Skin of body (tissue), 2 donors: ENCODE data around the gene LRG1. TPM values are rescaled to one million over a fixed set of nuclear protein-coding genes. Genes with fewer than 3 reads are reported as not detected.
"Not testable (repeated sequence)": the region's sequence is repeated elsewhere in the genome, so short reads cannot be mapped to it uniquely, and the experiment has no call there.

Source experiments
- DNase-seq: peaks from one replicate; lab custom pipeline; 2025; lab: John Stamatoyannopoulos, UW
- total RNA-seq: library from RNA; depleted of rRNA; stranded (reverse); fragments of >200 nt; gene quantifications from one replicate; pipeline ENCODE4 v1.2.3, GENCODE V29; 2014

LRG1 gene
- total RNA-seq, 1 donor from 2014 or later, result 0.79 TPM

DNA sequence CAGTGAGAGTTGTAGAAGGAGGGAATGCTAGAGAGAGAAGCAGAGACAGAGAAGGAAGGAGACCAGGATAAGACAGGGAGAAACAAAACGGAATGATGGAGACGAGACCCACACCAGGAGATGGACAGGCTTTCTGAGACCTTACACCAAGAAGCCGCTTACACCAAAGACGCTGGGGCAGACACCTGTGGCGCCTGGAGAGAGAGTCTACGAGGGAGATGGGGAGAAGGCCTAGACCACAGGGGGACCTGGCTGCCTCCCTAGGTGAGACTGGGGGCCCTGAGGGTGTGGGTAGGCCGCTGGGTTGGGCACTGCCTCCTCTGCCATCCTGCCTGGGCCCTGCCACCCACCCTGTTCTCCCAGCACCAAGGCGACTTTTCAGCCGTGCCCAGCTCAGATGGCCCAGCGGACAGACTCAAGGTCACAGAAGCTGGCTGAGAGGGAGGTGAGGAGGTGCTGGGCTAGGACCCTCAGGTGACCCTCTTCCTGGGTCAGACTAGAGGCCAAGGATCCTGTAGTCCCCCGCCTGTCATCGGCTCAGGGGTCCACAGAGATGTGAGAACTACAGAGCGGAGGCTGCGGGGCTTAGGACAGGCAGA, 9.8 kb downstream of the LRG1 start:
- DNase-seq, result no peak

DNA sequence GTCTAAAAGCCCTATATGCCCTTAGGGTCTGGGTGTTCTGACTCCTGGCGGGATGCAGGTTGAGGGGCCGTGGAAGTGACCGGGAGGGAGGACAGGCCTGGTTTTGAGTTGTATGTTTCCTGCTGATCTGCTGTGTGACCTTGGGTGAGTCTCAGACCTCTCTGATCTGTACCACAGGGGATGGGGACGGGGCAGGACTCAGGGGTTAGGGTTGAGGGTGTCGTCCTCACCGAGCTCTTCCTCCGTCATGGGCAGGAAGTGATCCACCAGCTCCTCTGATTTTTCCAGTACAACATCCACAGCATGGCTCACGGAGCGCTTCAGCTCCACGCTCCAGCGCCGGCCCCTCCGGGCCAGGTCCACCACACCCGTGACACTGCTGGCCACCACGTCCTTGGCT, 11.0 kb downstream of the LRG1 start:
- no peak for DNase-seq

DNA sequence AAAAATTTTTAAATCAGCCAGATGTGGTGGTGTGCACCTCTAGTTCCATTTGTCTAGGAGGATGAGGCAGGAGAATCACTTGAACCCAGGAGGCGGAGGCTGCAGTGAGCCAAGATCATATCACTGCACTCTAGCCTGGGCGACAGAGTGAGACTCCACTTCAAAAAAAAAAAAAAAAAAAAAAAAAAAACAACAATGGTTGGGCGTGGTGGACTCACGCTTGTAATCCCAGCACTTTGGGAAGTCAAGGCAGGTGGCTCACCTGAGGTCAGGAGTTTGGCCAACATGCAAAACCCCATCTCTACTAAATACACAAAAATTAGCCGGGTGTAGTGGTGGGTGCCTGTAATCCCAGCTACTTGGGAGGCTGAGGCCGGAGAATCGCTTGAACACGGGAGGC, 12.5 kb downstream of the LRG1 start:
- DNase-seq, result not testable (repeated sequence)

DNA sequence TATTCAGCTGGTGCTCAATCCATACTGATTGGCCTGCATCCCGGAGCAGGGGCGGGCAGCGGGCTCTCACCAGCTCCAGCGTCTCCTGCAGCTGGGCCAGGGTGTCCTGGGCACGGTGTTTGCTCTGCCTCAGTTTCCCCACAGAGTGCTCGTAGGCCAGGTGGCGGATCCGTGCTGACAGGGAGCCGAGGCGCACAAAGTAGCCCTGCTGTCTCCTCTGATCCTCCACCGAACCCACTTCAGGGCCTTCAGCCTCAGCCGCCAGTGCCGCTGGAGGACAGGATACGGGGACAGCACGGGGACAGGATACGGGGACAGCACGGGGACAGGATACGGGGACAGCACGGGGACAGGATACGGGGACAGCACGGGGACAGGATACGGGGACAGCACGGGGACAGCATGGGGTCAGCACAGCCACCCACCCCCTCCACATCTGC, 14.3 kb downstream of the LRG1 start:
- DNase-seq, result no peak

DNA sequence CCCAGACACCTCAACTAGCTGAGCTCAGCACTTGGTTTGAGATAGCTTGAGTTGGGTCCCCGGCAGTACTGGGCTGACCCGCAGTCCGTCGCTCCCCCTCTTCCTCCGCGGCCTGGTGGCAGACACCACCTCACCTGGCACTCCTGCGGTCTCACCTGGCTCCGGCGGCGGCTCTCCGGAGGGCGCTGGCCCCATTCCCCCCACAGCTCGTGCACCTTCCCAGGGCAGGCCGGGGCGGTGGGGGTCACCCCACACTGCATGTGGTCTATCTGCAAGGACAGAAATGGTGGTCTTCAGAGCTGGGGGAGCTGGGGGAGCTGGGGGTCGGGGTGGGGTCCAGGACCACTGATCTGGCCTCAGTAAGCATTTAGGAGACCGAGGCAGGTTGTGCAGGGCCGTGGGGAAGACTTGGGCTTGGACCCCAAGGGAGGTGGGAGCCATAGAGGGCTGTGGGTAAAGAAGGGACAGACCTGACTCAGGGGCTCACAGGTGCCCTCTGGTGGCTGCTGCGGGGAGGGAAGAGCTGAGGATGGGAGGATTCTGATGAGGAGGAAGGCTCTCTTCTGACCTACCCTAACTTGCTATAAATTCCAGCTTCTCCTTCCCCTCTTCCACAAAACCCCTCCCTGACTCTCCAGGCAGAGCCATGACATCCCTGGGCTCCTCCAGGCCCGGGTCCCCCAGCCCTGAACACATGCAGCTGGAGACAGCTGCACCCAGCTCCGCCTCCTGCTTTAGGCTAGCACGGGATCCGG, 14.9 kb downstream of the LRG1 start:
- no peak for DNase-seq

DNA sequence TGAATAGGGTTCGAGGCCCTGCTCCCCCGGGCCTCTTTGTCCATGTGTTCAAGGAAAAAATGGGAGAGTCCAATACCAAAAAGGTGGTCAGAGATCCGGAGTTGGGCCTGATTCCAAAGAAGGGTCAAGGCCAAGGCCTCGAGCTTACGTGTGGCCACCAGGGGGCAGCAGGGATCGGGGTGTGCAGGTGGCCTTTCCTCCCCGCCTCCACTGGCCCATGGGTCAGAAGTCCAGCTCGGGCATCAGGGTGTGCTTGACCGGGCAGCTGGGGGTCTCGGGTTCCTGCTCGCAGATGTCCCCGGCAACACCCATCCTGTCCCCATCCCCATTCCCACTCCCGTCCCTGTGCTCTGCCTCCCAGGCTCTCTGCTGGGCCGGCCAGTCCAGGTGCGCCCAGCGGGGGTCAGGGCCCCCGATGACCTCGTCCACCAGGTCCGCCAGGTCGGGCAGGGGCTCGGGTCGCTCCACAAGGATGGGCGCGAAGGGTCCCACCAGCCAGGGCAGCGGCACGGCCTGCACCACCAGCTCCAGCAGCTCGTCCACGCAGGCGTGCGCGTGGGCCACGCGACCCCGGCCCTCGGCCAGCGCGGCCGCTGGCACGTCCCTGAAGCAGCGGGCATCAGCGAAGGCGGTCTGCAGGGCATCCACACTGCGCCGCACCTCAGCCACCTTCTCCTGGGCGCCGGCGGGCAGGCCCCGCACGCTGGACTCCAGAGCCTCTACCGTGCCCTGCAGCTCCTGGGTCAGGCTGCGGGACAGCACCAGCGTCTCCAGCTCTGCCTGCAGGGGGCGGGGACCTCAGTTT, 16.3 kb downstream of the LRG1 start:
- DNase-seq, result no peak

DNA sequence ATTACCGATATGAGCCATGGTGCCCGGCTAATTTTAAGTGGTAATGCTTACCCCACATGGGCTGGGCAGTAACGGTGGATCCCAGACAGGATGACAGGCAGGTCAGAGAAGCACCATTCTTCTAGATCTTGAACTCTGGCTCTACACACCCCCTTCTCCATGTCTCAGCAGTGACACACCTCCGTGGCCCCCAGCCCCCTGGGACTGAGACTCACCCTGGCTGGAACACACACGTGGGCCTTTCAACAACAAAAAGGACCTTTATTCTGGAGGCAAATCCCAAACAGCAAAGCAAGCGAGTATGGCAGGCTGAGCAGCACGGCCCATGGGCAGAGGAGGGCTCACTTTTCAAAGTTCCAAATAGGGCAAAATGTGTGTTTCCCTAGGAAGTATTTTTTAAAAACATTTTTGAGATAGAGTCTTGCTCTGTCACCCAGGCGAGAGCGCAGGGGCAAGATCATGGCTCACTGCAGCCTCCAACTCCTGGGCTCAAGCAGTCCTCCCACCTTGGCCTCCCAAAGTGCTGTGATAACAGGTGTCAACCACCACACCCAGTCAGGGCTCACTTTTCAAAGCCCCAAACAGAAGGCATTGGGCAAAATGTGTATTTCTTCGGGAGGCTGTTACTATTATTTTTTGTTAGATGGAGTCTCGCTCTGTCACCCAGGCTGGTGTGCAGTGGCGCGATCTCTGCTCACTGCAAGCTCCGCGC, 17.4 kb downstream of the LRG1 start:
- no peak for DNase-seq

DNA sequence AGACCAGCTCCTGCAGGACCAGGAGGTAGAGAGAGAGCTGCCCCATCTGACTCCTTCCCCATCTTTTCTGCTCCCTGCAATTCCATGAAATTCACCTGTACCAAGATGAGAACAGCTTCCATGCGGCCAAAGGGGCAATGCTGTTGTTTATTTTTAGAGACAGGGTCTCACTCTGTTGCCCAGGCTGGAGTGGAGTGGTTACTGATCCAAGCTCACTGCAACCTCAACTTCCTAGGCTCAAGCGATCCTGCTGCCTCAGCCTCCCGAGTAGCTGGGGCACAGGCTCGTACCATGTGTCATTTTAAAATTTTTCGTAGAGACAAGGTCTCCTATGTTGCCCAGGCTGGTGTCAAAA, 18.0 kb downstream of the LRG1 start:
- DNase-seq, result no peak

DNA sequence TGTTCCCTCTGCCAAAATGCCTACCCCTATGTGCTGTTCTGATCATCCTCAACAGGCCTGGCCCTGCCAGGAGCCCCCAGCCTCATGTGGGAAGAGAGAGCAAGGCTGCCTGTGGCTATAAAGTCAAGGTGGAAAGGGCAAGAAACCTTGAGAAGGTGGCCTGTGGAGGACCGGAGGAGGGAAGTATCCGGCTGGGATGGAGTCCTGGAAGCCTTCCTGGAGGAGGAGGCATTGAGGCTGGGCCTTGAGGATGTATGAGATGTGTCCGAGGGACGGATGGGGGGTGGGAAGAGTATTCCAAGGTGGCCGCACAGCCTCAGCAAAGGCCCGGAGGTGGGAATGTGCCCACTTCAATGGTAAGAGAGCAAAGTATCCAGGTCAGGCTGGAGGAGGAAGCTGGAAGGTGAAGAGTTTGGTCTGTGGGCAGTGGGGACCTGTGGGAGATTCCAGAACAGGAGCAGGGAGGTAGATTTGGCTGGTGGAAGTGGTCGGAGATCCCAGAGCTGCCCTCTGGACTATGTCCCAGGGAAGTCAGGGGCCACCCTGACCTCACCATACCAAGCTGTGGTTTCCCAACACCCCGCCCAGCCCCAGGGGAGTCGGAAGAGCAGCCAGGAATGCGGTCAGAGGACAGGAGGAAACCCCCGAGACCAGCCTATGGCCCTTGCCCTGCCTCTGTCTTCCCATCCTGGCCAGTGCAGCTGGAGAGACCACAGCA, 18.5 kb downstream of the LRG1 start:
- DNase-seq, result no peak

DNA sequence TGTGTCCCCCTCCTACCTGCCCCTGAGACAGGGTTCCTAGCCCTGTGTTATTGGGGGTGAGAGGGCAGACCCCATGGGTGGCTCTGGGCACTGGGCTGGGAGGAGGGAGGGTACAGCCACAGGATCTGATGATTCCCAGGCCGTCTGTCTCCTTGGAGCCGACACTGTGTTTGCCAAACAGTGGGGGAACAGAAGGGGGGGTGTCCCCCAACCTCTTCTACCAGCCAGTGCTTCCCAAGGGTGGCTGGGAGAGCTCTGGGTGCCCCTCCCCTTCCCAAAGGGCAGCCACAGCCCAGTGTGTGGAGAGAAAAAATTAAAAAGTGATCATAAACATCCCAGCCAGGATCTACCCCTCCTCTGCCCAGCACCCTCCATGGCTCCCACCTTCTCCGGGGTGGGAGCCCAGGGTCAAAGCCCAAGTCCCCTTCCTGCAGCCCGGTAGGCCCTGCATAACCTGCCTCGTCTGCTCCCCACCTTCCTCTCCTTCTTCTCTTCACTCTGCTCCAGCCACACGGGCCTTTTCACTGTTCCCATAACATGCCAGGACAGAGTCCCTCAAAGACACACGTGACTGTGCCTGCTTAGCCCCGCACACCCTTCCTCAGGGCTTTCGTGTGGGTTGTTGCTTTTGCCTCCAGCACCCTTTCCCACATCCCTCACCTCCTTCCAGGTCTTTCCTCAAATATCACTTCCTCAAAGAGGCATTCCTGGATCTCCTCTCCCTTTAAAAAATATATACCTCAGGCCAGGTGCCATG, 20.1 kb downstream of the LRG1 start:
- no peak for DNase-seq

DNA sequence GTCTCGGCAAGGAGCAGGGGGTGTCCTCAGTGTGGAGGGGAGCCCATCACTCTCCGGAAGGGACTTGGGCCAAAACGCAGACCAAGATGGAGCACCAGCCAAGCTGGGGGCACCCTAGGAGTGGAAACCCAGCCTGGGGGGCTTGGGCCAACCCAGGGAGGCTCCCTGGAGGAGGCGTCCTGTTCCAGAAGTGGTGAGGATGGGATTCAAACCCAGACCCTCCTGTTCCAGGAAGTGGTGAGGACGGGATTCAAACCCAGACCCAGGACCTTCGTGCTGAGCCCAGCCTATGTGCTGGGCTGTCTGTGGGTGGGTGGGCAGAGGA, 20.7 kb downstream of the LRG1 start:
- DNase-seq, result no peak

DNA sequence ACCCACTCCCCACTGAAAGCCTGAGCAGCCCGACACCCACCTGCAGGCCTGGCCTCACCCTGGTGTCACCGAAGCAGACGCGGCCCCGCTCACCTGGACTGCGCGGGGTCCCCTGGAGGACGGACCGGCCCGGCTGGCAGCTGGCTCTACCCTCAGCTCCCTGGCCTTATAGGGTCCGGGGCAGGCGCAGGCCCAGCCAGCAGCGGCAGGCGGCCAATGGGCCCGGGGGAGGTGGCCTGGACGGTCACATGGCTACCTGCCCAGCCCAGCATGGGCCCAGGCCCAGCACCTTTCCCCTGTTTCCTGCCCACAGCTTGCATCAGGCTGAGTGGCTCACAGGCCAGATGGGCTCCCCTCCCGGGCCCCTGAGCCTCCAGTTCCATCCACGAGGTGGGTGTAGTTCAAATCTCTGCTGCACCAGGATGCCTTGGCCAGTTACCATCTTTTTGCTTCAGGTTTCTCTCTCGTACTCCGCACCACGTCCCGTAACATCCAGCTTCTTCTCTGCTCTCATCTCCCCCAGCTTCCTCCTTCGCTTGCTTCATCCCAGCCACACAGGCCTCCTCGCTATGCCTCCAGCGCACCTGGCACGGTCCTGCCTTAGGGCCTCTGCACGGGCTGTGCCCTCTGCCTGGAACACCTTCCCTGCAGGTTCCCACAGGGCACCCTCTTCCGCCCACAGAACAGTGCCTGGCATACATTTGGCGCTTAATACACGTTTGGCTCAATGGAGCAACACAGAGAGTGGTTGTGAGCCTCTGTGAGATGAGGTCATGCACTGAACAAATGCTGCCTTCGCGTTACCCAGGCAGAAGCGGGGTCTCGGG, 21.3 kb downstream of the LRG1 start, which contains the start of gene PLIN4:
PLIN4 (minus strand) TSS at position 142 of the 827 bp plus-strand sequence. CDS start 214 bp downstream, outside the sequence.
- DNase-seq, result peak; percentile 3

DNA sequence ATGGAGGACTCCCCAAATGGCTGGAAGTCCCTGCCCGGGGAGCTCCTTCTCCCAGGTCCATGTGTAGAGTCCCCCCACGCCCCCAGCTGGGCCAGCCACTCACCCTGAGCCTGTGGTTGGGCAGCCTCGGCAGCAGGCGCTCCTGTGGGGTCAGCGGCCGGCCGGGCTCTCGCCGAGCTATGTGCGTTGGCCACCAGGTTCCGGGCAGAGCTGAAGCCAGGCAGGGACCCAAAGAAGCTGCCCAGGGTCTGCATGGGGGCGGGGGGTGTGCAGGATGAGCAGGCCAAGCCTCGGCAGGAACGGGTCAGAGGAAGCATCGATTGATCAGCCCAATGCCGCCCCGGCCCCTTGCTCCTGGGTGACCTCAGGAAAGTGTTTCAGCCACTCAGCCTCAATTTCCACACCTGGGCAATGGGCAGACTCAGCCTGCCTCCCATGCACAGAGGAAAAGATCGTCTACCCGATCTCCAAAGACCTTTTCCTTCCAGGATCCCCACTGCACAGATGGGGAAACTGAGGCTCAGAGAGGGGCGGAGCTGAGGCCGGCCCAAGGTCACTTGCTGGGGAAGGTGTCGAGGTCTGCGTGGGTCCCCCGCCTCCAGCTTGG, 22.3 kb downstream of the LRG1 start:
- DNase-seq, result no peak

DNA sequence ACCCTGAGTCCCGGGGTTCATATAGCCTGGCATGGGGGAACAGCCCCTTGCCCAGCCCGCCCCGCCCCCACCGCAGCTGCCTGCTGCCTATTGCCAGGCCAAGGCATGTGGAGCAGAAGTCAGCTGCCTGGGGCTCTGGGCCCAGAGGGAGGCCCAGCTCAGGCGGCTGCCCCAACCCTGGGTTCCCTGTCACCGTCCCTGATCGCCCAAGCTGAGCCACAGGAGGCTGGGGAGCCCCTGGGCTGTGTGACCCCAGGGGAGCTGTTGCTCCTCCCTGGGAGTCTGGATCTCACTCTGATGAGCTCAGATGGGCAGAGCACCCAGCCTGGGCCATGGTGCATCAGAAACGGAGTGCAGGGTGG, 22.9 kb downstream of the LRG1 start:
- no peak for DNase-seq

DNA sequence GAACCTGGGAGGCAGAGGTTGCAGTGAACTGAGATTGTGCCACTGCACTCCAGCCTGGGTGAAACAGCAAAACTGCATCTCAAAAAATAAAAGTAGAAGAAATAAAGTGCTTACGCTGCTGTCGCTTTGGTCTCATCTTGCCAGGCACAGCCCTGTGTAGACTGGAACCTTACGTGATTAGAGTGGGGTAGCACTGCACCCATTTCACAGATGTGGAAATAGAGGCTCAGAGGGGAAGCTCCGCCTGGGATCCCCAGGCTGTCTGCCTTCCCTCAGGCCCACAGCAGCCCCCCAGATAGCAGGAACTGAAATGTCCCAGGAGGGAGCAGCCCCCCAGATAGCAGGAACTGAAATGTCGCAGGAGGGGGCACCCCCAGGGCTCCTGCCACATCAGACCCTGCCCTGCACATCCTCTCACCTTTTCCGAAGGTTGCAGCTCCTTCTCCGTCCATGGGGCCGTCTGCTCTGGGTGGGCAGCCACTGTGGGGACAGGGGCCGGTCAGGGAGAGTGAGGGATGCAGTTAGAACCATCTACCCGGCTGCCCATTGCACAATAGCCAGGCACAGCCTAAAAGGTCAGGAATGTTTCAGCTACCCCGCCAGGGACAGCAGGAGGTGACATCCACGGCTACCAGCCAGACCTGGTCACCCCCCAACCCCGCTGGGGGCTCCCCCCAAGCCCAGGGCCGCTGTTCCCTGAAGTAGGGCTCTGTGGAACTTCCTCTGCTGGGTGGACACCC, 23.5 kb downstream of the LRG1 start:
- DNase-seq, result no peak

DNA sequence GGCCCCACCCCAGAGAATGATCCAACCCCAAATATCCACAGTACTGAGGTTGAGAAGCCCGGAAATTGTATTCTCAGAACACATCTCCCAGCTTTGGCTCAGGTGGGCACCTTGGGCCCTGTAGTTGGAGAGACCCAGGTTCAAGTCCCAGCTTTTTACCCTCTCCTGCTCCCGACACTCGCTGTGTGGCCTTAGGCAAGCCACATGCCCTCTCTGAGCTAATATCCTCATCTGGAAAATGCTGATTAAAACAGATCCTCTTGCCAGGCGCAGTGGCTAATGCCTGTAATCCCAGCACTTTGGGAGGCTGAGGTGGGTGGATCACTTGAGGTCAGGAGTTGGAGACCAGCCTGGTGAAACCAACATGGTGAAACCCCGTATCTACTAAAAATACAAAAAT, 24.1 kb downstream of the LRG1 start:
- DNase-seq, result no peak

DNA sequence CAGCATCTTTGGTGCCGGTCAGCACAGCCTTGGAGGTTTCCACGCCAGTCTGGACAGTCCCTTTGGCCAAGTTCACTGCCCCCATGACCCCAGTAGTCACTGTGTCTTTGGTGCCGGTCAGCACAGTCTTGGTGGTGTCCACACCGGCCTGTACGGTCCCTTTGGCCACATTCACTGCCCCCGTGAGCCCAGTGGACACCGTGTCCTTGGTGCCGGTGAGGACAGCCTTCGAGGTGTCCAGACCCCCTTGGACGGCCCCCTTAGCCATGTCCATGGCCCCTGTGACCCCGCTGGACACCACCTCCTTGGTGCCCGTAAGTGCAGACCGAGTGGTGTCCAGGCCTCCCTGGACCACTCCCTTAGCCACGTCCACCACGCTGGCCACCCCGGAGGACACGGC, 26.6 kb downstream of the LRG1 start:
- DNase-seq, result no peak

DNA sequence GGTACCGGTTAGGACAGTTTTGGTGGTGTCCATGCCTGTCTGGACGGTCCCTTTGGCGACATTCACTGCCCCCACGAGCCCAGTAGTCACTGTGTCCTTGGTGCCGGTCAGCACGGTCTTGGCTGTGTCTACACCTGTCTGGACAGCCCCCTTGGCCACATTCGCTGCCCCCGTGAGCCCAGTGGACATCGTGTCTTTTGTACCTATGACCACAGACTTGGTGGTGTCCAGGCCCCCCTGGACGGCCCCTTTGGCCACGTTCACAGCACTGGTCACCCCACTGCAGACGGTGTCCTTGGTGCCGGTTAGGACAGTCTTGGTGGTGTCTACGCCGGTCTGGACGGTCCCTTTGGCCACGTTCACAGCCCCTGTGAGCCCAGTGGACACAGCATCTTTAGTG, 27.8 kb downstream of the LRG1 start:
- DNase-seq, result no peak
